ENCODE data around the gene AK2.

GRCh38 chr1:33041026-33041425 lies 4.3 kb upstream of the AK2 start:
- no peak for TF ChIP-seq POU2F2 (IDR thresholded peaks at IDR 0.05; ENCODE audit: low read depth, low read length)
- no peak for TF ChIP-seq POLR2A (IDR thresholded peaks at IDR 0.05; ENCODE audit: low read depth, low read length)
- TF ChIP-seq SPI1 (IDR thresholded peaks at IDR 0.05; ENCODE audit: low read depth, low read length), result no peak
- TF ChIP-seq POLR2AphosphoS5 (IDR thresholded peaks at IDR 0.05; ENCODE audit: low read depth, low read length), result no peak
- no peak for TF ChIP-seq TAF1 (IDR thresholded peaks at IDR 0.05; ENCODE audit: low read depth, low read length)
